ENCODE data around the gene PSMD14.

The PSMD14 gene

GRCh38 chr2:161416708-161417437 lies 108.6 kb downstream of the PSMD14 start:
- Histone ChIP-seq H3K4me1 (ENCODE audit: insufficient read depth, insufficient read length) (no peaks in the 10 kb centered on the region), H3K27me3 (ENCODE audit: insufficient read depth, insufficient read length) (peaks cover 9% of the 10 kb centered on the region), H3K9ac (ENCODE audit: insufficient read length, low read depth) (no peak overlapping the region), H3K4me3 (ENCODE audit: insufficient read length, low read depth) (no peak overlapping the region), H3K36me3 (ENCODE audit: insufficient read depth, insufficient read length, low read length) (no peaks in the 10 kb centered on the region), H3K9me3 (ENCODE audit: insufficient read depth, low read length) (peaks cover 15% of the 10 kb centered on the region; the same call in 1 of the 2 replicates)
- no peak for TF ChIP-seq ZNF274 (IDR thresholded peaks at IDR 0.05; ENCODE audit: low read depth, low read length)
- no peak for TF ChIP-seq YY1 (IDR thresholded peaks at IDR 0.05; ENCODE audit: insufficient read depth, insufficient read length)
- TF ChIP-seq SUZ12 (IDR thresholded peaks at IDR 0.05; ENCODE audit: extremely low read depth, insufficient read depth, insufficient read length), result no peak
- DNase-seq (ENCODE audit: low read depth, low spot score), result no peak

- no peak for DNase-seq (ENCODE audit: low read depth, low spot score)
- peaks cover 15% of the 10 kb centered on the region; the same call in 1 of the 2 replicates for H3K9me3 ChIP-seq (ENCODE audit: insufficient read depth, low read length)
- peaks cover 9% of the 10 kb centered on the region for H3K27me3 ChIP-seq (ENCODE audit: insufficient read depth, insufficient read length)
- H3K4me1 ChIP-seq (ENCODE audit: insufficient read depth, insufficient read length), result no peaks in the 10 kb centered on the region
- H3K4me3 ChIP-seq (ENCODE audit: insufficient read length, low read depth), result no peak overlapping the region
- no peak overlapping the region for H3K9ac ChIP-seq (ENCODE audit: insufficient read length, low read depth)
- H3K36me3 ChIP-seq (ENCODE audit: insufficient read depth, insufficient read length, low read length), result no peaks in the 10 kb centered on the region
- TF ChIP-seq SUZ12 (IDR thresholded peaks at IDR 0.05; ENCODE audit: extremely low read depth, insufficient read depth, insufficient read length) (no peak), ZNF274 (IDR thresholded peaks at IDR 0.05; ENCODE audit: low read depth, low read length) (no peak), YY1 (IDR thresholded peaks at IDR 0.05; ENCODE audit: insufficient read depth, insufficient read length) (no peak)
Observed at GRCh38 chr2:161417438-161418274, 109.4 kb downstream of the PSMD14 start.

GRCh38 chr2:161418275-161418714 lies 110.1 kb downstream of the PSMD14 start:
- Histone ChIP-seq H3K4me3 (ENCODE audit: insufficient read length, low read depth) (no peak overlapping the region), H3K27me3 (ENCODE audit: insufficient read depth, insufficient read length) (peaks cover 9% of the 10 kb centered on the region), H3K9ac (ENCODE audit: insufficient read length, low read depth) (no peak overlapping the region), H3K9me3 (ENCODE audit: insufficient read depth, low read length) (peaks cover 15% of the 10 kb centered on the region; the same call in 1 of the 2 replicates), H3K36me3 (ENCODE audit: insufficient read depth, insufficient read length, low read length) (no peaks in the 10 kb centered on the region), H3K4me1 (ENCODE audit: insufficient read depth, insufficient read length) (no peaks in the 10 kb centered on the region)
- TF ChIP-seq ZNF274 (IDR thresholded peaks at IDR 0.05; ENCODE audit: low read depth, low read length) (no peak), SUZ12 (IDR thresholded peaks at IDR 0.05; ENCODE audit: extremely low read depth, insufficient read depth, insufficient read length) (no peak), YY1 (IDR thresholded peaks at IDR 0.05; ENCODE audit: insufficient read depth, insufficient read length) (no peak)
- no peak for DNase-seq (ENCODE audit: low read depth, low spot score)

- DNase-seq (ENCODE audit: low read depth, low spot score), result no peak
- H3K36me3 ChIP-seq (ENCODE audit: insufficient read depth, insufficient read length, low read length), result no peaks in the 10 kb centered on the region
- H3K27me3 ChIP-seq (ENCODE audit: insufficient read depth, insufficient read length), result peaks cover 9% of the 10 kb centered on the region
- H3K9ac ChIP-seq (ENCODE audit: insufficient read length, low read depth), result no peak overlapping the region
- no peak for TF ChIP-seq ZNF274 (IDR thresholded peaks at IDR 0.05; ENCODE audit: low read depth, low read length)
- no peak for TF ChIP-seq YY1 (IDR thresholded peaks at IDR 0.05; ENCODE audit: insufficient read depth, insufficient read length)
- no peak for TF ChIP-seq SUZ12 (IDR thresholded peaks at IDR 0.05; ENCODE audit: extremely low read depth, insufficient read depth, insufficient read length)
- no peak overlapping the region for H3K4me3 ChIP-seq (ENCODE audit: insufficient read length, low read depth)
- peaks cover 15% of the 10 kb centered on the region; the same call in 1 of the 2 replicates for H3K9me3 ChIP-seq (ENCODE audit: insufficient read depth, low read length)
- H3K4me1 ChIP-seq (ENCODE audit: insufficient read depth, insufficient read length), result no peaks in the 10 kb centered on the region
Observed at GRCh38 chr2:161418715-161419637, 110.8 kb downstream of the PSMD14 start.

- Histone ChIP-seq H3K27me3 (ENCODE audit: insufficient read depth, insufficient read length) (peaks cover 9% of the 10 kb centered on the region), H3K9me3 (ENCODE audit: insufficient read depth, low read length) (peaks cover 15% of the 10 kb centered on the region; the same call in 1 of the 2 replicates), H3K4me1 (ENCODE audit: insufficient read depth, insufficient read length) (no peaks in the 10 kb centered on the region), H3K4me3 (ENCODE audit: insufficient read length, low read depth) (no peak overlapping the region), H3K36me3 (ENCODE audit: insufficient read depth, insufficient read length, low read length) (no peaks in the 10 kb centered on the region), H3K9ac (ENCODE audit: insufficient read length, low read depth) (no peak overlapping the region)
- no peak for TF ChIP-seq ZNF274 (IDR thresholded peaks at IDR 0.05; ENCODE audit: low read depth, low read length)
- no peak for TF ChIP-seq YY1 (IDR thresholded peaks at IDR 0.05; ENCODE audit: insufficient read depth, insufficient read length)
- DNase-seq (ENCODE audit: low read depth, low spot score), result no peak
Observed at GRCh38 chr2:161419638-161420190, 111.5 kb downstream of the PSMD14 start.

- Histone ChIP-seq H3K9ac (ENCODE audit: insufficient read length, low read depth) (no peak overlapping the region), H3K4me3 (ENCODE audit: insufficient read length, low read depth) (no peak overlapping the region), H3K27me3 (ENCODE audit: insufficient read depth, insufficient read length) (peaks cover 6% of the 10 kb centered on the region), H3K9me3 (ENCODE audit: insufficient read depth, low read length) (peaks cover 9% of the 10 kb centered on the region; the same call in 1 of the 2 replicates), H3K36me3 (ENCODE audit: insufficient read depth, insufficient read length, low read length) (no peaks in the 10 kb centered on the region), H3K4me1 (ENCODE audit: insufficient read depth, insufficient read length) (no peaks in the 10 kb centered on the region)
- TF ChIP-seq ZNF274 (IDR thresholded peaks at IDR 0.05; ENCODE audit: low read depth, low read length) (no peak), SUZ12 (IDR thresholded peaks at IDR 0.05; ENCODE audit: extremely low read depth, insufficient read depth, insufficient read length) (no peak), YY1 (IDR thresholded peaks at IDR 0.05; ENCODE audit: insufficient read depth, insufficient read length) (no peak)
- DNase-seq (ENCODE audit: low read depth, low spot score), result no peak
Observed at GRCh38 chr2:161420406-161421074, 112.3 kb downstream of the PSMD14 start.

All from NT2/D1 (cell line).